GM23338 (cell line): Measurements from ENCODE around the gene MRPS16. TPM values are rescaled to one million over a fixed set of nuclear protein-coding genes. Genes with fewer than 3 reads are reported as not detected.

Source experiments
- ATAC-seq: fragments of 200-7000 bp; cut with Tn5 transposase; 3 replicates; pipeline ENCODE4 v1.9.1; 2020
- DNase-seq: peaks from one replicate; pipeline ENCODE4 v3.0.0-alpha.2; 2015; ENCODE audit warnings: low spot score
- H2AFZ ChIP-seq: fragments of 200-600 bp; sonication (generic); 2 replicates; pipeline ENCODE4 v1.8.0; 2016; ENCODE audit warnings: antibody characterized with exemption, mild to moderate bottlenecking, moderate library complexity
- H3F3A ChIP-seq: fragments of 200-600 bp; sonication (generic); replicated peaks from 2 replicates; pipeline ENCODE4 v1.8.0; 2017; ENCODE audit warnings: antibody characterized with exemption, mixed run types, low read depth
- H3K27ac ChIP-seq: fragments of 200-600 bp; sonication (generic); 2 replicates; pipeline ENCODE4 v1.6.1; 2016; ENCODE audit warnings: low read depth
- H3K27me3 ChIP-seq: fragments of 200-600 bp; sonication (generic); 2 replicates; pipeline ENCODE4 v1.8.0; 2016; ENCODE audit warnings: mild to moderate bottlenecking, mixed run types, moderate library complexity; ENCODE audit not compliant: insufficient read depth
- H3K36me3 ChIP-seq: fragments of 200-600 bp; sonication (generic); 2 replicates; pipeline ENCODE4 v1.8.0; 2016; ENCODE audit warnings: mild to moderate bottlenecking; ENCODE audit not compliant: insufficient read depth
- H3K4me1 ChIP-seq: fragments of 200-600 bp; sonication (generic); 2 replicates; pipeline ENCODE4 v1.8.0; 2016; ENCODE audit warnings: mild to moderate bottlenecking, moderate library complexity; ENCODE audit not compliant: insufficient read depth
- H3K4me2 ChIP-seq: fragments of 200-600 bp; sonication (generic); 2 replicates; pipeline ENCODE4 v1.7.1; 2017; ENCODE audit warnings: mixed run types
- H3K4me3 ChIP-seq: fragments of 200-600 bp; sonication (generic); 2 replicates; pipeline ENCODE4 v1.6.1; 2016; ENCODE audit warnings: mixed run types
- H3K79me2 ChIP-seq: fragments of 200-600 bp; sonication (generic); replicated peaks from 2 replicates; pipeline ENCODE4 v1.8.0; 2017; ENCODE audit warnings: mild to moderate bottlenecking; ENCODE audit not compliant: insufficient read depth
- H3K9me2 ChIP-seq: fragments of 200-600 bp; sonication (generic); 2 replicates; pipeline ENCODE4 v1.8.0; 2017; ENCODE audit not compliant: insufficient read depth
- H4K20me1 ChIP-seq: fragments of 200-600 bp; sonication (generic); replicated peaks from 2 replicates; pipeline ENCODE4 v1.8.0; 2017; ENCODE audit warnings: mild to moderate bottlenecking; ENCODE audit not compliant: insufficient read depth
- H3K27ac Mint-ChIP-seq: 2 replicates; pipeline ENCODE4 v1.8.0; 2020; ENCODE audit warnings: inconsistent platforms, mild to moderate bottlenecking, moderate library complexity, mixed read lengths
- H3K27me3 Mint-ChIP-seq: 3 replicates; pipeline ENCODE4 v1.8.0; 2022; ENCODE audit warnings: low read depth, mild to moderate bottlenecking, moderate library complexity, mixed read lengths, inconsistent platforms; ENCODE audit not compliant: insufficient read depth, poor library complexity
- H3K36me3 Mint-ChIP-seq: 3 replicates; pipeline ENCODE4 v1.8.0; 2021; ENCODE audit warnings: low read depth, mild to moderate bottlenecking, inconsistent platforms, moderate library complexity, mixed read lengths
- H3K4me1 Mint-ChIP-seq: 3 replicates; pipeline ENCODE4 v1.8.0; 2020; ENCODE audit warnings: mild to moderate bottlenecking, inconsistent platforms, mixed read lengths
- H3K4me3 Mint-ChIP-seq: 3 replicates; pipeline ENCODE4 v1.8.0; 2021; ENCODE audit warnings: moderate library complexity, mild to moderate bottlenecking, inconsistent platforms, mixed read lengths
- H3K9me3 Mint-ChIP-seq: 3 replicates; pipeline ENCODE4 v1.8.0; 2020; ENCODE audit warnings: moderate library complexity, mild to moderate bottlenecking, inconsistent platforms, mixed read lengths
- CREB1 ChIP-seq: fragments of 250-450 bp; sonication (Bioruptor Pico); IDR thresholded peaks from 2 replicates; pipeline ENCODE4 v1.5.0; 2020; ENCODE audit warnings: low read depth, mild to moderate bottlenecking, moderate library complexity
- CTCF ChIP-seq, 2 experiments: fragments of 200-600 bp in 1 of 2; sonication (generic) in 1 of 2; conservative IDR thresholded peaks; 2 replicates each; pipeline versions ENCODE4 v1.5.1 to v1.6.1; 2016 to 2017; ENCODE audit warnings: antibody characterized with exemption in 2 of 2, low read depth in 2 of 2, mild to moderate bottlenecking in 2 of 2, moderate library complexity in 1 of 2
- ETS1 ChIP-seq: IDR thresholded peaks from 2 replicates; pipeline ENCODE4 v1.6.1; 2016; ENCODE audit warnings: antibody characterized with exemption
- EZH2 ChIP-seq: fragments of 200-600 bp; sonication (generic); IDR thresholded peaks from one replicate; pipeline ENCODE4 v1.8.0; 2017; ENCODE audit warnings: antibody characterized with exemption, mild to moderate bottlenecking, low read depth; ENCODE audit not compliant: unreplicated experiment
- EZH2phosphoT487 ChIP-seq: fragments of 200-600 bp; sonication (generic); IDR thresholded peaks from one replicate; pipeline ENCODE4 v1.8.1; 2018; ENCODE audit warnings: antibody characterized with exemption; ENCODE audit not compliant: unreplicated experiment
- JUNB ChIP-seq: IDR thresholded peaks from one replicate; pipeline ENCODE4 v1.6.1; 2016; ENCODE audit warnings: antibody characterized with exemption; ENCODE audit not compliant: unreplicated experiment
- NANOG ChIP-seq: IDR thresholded peaks from 2 replicates; pipeline ENCODE4 v1.6.1; 2016; ENCODE audit warnings: antibody characterized with exemption, borderline replicate concordance
- POLR2AphosphoS5 ChIP-seq: IDR thresholded peaks from 2 replicates; pipeline ENCODE4 v1.6.1; 2016; ENCODE audit warnings: antibody characterized with exemption, low read depth
- STAT1 ChIP-seq: IDR thresholded peaks from one replicate; pipeline ENCODE4 v1.6.1; 2016; ENCODE audit warnings: antibody characterized with exemption; ENCODE audit not compliant: unreplicated experiment
- ZNF114 ChIP-seq: fragments of 250-450 bp; sonication (Bioruptor Pico); IDR thresholded peaks from 2 replicates; pipeline ENCODE4 v1.5.0; 2020; ENCODE audit warnings: mild to moderate bottlenecking, moderate library complexity
- ZNF331 ChIP-seq: fragments of 250-450 bp; sonication (Bioruptor Pico); IDR thresholded peaks from 2 replicates; pipeline ENCODE4 v1.5.0; 2020; ENCODE audit warnings: low read depth, mild to moderate bottlenecking, moderate library complexity
- polyA plus RNA-seq: library from polyadenylated mRNA; unstranded; fragments of >200 nt; fragmentation: Nextera tagmentation; extraction: Ambion mirVana; gene quantifications from 2 replicates; pipeline ENCODE4 v1.2.1, GENCODE V29; 2016
- total RNA-seq: library from RNA; depleted of rRNA; stranded (reverse); fragments of >200 nt; shearing (Covaris generic); gene quantifications from 2 replicates; pipeline ENCODE4 v1.2.3, GENCODE V29; 2014
- TF ChIP-seq, protein P1 (sequence below): IDR thresholded peaks from one replicate; pipeline ENCODE4 v1.6.1; 2018; ENCODE audit warnings: antibody characterized with exemption; ENCODE audit not compliant: unreplicated experiment
- TF ChIP-seq, protein P2 (sequence below): fragments of 250-450 bp; sonication (Bioruptor Pico); IDR thresholded peaks from 2 replicates; pipeline ENCODE4 v1.5.0; 2020; ENCODE audit warnings: mild to moderate bottlenecking, moderate library complexity

MRPS16 gene
- total and polyA plus RNA-seq, 2 experiments from 2014 or later = 83.2 to 173 TPM

DNA sequence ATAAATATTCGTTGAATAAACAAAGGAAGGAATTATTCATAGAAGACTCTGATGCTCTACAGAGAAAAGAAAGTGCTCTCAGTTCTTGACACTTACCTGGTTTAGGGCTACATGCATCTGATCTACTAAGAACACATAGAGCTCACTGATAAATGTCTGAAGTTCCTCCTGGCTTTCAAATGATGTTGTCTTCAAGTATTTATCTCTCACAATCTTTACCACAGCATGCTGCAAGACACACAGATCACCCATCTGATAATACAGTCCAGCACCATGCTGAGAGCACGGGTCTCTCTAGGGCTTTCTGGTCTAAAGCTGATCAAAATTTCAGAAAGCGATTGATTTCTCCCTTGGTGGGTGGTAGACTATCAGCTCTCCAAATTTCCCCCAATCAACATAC is 44.5 kb upstream of the MRPS16 start:
- no peaks in the 10 kb centered on the region for H3K79me2 ChIP-seq
- no peaks in the 10 kb centered on the region for H3K36me3 ChIP-seq
- no peak overlapping the region for H2AFZ ChIP-seq
- H3K4me2 ChIP-seq = no peak overlapping the region
- H3K9me2 ChIP-seq = no peaks in the 10 kb centered on the region; the same call in 1 of the 2 replicates
- H3K4me1 ChIP-seq = no peaks in the 10 kb centered on the region
- no peak overlapping the region for H3K27ac ChIP-seq
- no peaks in the 10 kb centered on the region for H4K20me1 ChIP-seq
- Mint-ChIP-seq H3K4me3 (no peak overlapping the region), H3K4me1 (no peaks in the 10 kb centered on the region), H3K27ac (no peak overlapping the region), H3K9me3 (no peaks in the 10 kb centered on the region), H3K36me3 (no peaks in the 10 kb centered on the region), H3K27me3 (peaks cover 2% of the 10 kb centered on the region)
- TF ChIP-seq EZH2 = no peak
- TF ChIP-seq EZH2phosphoT487 = no peak
- TF ChIP-seq CREB1 (CRISPR knock-in tag) = no peak
- TF ChIP-seq, protein P1, sequence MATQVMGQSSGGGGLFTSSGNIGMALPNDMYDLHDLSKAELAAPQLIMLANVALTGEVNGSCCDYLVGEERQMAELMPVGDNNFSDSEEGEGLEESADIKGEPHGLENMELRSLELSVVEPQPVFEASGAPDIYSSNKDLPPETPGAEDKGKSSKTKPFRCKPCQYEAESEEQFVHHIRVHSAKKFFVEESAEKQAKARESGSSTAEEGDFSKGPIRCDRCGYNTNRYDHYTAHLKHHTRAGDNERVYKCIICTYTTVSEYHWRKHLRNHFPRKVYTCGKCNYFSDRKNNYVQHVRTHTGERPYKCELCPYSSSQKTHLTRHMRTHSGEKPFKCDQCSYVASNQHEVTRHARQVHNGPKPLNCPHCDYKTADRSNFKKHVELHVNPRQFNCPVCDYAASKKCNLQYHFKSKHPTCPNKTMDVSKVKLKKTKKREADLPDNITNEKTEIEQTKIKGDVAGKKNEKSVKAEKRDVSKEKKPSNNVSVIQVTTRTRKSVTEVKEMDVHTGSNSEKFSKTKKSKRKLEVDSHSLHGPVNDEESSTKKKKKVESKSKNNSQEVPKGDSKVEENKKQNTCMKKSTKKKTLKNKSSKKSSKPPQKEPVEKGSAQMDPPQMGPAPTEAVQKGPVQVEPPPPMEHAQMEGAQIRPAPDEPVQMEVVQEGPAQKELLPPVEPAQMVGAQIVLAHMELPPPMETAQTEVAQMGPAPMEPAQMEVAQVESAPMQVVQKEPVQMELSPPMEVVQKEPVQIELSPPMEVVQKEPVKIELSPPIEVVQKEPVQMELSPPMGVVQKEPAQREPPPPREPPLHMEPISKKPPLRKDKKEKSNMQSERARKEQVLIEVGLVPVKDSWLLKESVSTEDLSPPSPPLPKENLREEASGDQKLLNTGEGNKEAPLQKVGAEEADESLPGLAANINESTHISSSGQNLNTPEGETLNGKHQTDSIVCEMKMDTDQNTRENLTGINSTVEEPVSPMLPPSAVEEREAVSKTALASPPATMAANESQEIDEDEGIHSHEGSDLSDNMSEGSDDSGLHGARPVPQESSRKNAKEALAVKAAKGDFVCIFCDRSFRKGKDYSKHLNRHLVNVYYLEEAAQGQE = no peak
- TF ChIP-seq ZNF114 (CRISPR knock-in tag) = no peak
- TF ChIP-seq ZNF331 (CRISPR knock-in tag) = no peak
- no peak for TF ChIP-seq ETS1
- no peak for TF ChIP-seq STAT1
- no peak for TF ChIP-seq JUNB
- TF ChIP-seq POLR2AphosphoS5 = no peak
- no peak for TF ChIP-seq CTCF (conservative IDR thresholded peaks at IDR 0.05; ENCODE audit: low read depth in 2 of 2)
- TF ChIP-seq, protein P2, sequence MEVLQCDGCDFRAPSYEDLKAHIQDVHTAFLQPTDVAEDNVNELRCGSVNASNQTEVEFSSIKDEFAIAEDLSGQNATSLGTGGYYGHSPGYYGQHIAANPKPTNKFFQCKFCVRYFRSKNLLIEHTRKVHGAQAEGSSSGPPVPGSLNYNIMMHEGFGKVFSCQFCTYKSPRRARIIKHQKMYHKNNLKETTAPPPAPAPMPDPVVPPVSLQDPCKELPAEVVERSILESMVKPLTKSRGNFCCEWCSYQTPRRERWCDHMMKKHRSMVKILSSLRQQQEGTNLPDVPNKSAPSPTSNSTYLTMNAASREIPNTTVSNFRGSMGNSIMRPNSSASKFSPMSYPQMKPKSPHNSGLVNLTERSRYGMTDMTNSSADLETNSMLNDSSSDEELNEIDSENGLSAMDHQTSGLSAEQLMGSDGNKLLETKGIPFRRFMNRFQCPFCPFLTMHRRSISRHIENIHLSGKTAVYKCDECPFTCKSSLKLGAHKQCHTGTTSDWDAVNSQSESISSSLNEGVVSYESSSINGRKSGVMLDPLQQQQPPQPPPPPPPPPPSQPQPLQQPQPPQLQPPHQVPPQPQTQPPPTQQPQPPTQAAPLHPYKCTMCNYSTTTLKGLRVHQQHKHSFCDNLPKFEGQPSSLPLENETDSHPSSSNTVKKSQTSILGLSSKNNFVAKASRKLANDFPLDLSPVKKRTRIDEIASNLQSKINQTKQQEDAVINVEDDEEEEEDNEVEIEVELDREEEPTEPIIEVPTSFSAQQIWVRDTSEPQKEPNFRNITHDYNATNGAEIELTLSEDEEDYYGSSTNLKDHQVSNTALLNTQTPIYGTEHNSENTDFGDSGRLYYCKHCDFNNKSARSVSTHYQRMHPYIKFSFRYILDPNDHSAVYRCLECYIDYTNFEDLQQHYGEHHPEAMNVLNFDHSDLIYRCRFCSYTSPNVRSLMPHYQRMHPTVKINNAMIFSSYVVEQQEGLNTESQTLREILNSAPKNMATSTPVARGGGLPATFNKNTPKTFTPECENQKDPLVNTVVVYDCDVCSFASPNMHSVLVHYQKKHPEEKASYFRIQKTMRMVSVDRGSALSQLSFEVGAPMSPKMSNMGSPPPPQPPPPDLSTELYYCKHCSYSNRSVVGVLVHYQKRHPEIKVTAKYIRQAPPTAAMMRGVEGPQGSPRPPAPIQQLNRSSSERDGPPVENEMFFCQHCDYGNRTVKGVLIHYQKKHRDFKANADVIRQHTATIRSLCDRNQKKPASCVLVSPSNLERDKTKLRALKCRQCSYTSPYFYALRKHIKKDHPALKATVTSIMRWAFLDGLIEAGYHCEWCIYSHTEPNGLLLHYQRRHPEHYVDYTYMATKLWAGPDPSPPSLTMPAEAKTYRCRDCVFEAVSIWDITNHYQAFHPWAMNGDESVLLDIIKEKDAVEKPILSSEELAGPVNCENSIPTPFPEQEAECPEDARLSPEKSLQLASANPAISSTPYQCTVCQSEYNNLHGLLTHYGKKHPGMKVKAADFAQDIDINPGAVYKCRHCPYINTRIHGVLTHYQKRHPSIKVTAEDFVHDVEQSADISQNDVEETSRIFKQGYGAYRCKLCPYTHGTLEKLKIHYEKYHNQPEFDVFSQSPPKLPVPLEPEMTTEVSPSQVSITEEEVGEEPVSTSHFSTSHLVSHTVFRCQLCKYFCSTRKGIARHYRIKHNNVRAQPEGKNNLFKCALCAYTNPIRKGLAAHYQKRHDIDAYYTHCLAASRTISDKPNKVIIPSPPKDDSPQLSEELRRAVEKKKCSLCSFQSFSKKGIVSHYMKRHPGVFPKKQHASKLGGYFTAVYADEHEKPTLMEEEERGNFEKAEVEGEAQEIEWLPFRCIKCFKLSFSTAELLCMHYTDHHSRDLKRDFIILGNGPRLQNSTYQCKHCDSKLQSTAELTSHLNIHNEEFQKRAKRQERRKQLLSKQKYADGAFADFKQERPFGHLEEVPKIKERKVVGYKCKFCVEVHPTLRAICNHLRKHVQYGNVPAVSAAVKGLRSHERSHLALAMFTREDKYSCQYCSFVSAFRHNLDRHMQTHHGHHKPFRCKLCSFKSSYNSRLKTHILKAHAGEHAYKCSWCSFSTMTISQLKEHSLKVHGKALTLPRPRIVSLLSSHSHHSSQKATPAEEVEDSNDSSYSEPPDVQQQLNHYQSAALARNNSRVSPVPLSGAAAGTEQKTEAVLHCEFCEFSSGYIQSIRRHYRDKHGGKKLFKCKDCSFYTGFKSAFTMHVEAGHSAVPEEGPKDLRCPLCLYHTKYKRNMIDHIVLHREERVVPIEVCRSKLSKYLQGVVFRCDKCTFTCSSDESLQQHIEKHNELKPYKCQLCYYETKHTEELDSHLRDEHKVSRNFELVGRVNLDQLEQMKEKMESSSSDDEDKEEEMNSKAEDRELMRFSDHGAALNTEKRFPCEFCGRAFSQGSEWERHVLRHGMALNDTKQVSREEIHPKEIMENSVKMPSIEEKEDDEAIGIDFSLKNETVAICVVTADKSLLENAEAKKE (CRISPR knock-in tag) = no peak
- no peak for TF ChIP-seq NANOG
- H3K27me3 ChIP-seq = no peaks in the 10 kb centered on the region
- no peak for ATAC-seq
- no peaks in the 10 kb centered on the region for H3F3A ChIP-seq
- H3K4me3 ChIP-seq = no peak overlapping the region
- DNase-seq = no peak
